HG03045 (cell line): Measurements from ENCODE around the gene TRIM33.
"Not testable (repeated sequence)": the region's sequence is repeated elsewhere in the genome, so short reads cannot be mapped to it uniquely, and the experiment has no call there.

Experiments used
- ATAC-seq: cut with Tn5 transposase; IDR thresholded peaks from one replicate; pipeline ENCODE4 v1.9.1; 2021; ENCODE audit warnings: mild to moderate bottlenecking, moderate library complexity; ENCODE audit not compliant: unreplicated experiment

TRIM33 gene

DNA sequence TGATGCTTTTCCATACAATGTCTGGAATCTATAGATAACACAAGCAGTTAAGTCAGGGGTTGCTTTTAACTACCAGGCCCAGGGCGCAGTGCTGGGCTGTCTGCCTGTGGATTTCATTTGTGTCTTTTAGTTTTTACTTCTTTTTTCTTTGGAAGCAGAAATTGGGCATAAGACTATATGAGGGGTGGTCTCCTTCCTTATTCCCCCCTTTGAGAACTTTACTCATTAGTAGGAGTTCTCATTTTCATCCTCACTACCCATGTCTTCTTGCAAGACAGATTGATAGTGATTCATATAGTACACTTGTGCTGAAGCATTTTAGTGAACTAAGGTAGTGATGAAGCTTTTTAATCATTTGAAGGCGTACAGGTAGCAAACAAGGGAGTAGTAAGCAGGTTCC lies 147.8 kb downstream of the TRIM33 start:
- not testable (repeated sequence) for ATAC-seq

DNA sequence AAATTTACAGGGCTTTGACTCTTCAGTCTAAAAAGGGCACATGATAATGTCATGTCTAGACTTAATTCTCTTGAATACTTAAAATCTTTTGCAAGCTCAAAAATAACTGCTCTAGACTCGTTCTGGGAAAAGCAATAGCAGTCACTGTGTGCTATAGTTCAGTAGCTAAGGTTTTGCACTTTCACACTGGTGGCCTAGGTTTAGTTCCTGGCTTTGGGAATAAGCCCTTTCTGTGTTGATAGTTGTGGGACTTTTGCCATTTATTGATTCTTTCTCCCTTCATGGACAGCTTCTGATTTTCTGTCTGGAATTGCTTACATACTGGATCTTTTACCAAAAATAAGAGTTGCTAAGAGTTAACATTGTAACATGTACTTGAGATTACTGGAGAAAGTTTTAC lies 151.2 kb downstream of the TRIM33 start:
- no peak for ATAC-seq

DNA sequence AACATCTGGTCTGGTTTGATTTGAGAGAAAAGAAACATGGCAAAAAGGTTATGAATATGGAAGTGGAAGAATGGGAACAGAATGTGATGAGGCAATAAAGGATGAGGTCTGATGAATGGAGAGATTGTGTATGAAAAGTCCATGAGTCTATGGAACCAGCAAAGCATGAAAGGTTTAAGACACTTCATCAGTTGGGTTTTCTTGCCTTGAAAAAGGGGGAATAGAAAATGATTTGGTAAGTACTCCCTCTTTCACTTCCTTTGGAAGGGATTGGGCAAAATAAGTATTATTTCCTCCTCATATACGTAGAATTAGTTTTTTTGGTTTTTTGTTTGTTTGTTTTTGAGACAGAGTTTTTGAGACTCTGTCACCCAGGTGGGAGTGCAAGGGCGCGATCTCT lies 155.8 kb downstream of the TRIM33 start:
- no peak for ATAC-seq

DNA sequence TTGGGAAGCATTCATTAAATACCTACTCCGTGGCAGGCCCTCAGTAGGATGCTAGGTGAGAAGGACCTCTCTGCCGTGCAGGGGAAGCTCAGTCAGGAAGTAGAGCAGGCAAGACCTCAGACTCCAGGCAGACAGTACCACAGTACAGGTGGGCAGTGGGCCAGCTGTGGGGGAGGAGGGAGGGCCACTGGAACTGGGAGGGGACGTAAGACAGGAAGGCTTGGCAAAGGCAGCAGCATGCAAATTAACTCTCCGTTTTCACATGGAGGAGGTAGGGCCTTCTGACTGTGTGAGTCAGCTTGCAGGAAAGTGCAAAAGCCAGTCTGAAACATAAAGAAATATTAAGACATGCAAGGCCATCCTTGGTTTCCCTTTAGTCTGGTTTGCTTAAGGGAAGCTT lies 157.7 kb downstream of the TRIM33 start:
- ATAC-seq = no peak

DNA sequence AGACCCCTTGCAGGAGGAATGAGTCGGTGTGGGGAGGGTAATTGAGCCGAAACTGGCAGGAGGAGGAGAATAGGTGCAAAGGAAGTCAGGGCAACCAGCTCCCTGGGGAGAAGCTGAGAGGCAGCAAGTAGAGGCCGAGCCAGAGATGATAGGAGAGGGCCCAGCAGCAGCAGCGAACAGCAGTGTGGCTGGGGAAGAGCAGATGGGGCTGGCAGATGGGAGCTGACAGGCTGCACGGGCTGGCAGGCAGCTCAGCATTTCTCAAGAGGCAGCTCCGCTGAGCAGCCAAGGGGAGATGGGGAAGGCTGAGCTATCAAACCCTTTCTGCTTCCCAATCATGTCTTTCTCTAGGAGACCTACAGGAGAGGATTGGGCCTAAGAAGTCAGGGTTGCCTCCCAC lies 158.2 kb downstream of the TRIM33 start:
- ATAC-seq = no peak

DNA sequence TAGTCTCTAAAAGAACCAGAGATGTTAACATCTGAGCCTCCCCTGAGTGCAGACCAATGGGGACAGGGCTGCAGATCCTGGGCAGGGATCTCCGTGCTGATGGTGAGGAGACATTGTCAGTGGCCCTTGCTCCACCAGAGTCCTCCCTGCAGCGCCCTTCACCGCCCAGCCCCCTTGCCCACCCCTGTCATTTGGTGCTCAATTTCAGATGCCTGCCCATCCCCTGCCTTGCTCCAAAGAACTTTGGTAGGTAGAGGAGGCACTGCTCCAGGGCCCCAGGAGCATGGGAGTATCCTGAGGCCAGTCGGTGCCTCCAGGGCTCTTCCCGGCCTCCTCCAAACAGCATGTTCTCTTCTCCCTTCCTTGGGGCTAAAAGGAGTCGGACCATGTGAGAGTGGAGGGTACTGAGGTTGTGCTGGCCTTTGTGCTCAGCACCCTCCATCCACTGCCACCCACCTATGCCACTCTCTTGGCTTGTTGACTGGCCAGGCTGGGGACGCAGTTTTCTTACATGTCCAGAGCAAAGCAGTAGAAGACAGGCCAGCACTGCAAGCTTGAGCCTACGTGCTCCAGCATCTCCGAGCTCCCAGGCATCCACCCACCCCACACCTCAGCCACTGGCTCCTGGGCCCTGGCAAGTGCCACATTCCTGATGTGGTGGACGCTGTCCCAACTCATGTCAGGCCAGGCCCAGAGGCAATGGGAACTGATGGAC lies 160.1 kb downstream of the TRIM33 start:
- no peak for ATAC-seq

DNA sequence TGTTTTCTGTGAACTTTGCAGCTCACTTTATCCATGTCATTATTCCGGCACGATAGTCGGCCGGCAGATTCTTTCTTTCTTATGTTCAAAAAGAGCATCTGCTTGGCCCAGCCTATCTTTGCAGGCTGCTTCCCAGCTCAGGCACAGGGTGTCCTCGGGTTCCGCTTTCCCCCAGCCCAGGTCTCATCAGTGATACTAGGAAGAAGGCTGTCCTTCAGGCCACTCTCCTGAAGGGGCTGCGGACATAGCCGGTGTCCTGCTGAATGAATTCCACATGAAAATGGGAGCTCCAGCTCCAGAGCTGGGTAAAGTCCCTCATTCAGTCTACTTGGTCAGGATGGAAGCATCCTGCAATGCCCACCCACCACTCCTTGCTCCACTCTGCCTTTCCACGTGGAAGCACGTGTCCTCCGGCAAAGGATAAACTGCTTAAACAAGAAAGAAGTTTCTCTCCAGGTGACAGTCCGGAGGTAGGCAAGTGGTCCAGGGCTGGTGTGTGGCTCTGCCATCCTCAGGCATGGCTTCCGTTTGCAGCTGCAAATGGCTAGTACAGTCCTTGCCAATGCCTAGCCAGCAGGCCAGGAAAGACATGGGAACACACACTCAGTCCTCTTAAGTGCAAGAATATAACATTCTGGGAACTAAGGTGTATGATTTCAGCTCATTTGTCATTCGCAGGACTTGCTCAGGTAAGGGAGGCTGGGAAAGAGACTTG lies 161.0 kb downstream of the TRIM33 start:
- ATAC-seq = no peak

DNA sequence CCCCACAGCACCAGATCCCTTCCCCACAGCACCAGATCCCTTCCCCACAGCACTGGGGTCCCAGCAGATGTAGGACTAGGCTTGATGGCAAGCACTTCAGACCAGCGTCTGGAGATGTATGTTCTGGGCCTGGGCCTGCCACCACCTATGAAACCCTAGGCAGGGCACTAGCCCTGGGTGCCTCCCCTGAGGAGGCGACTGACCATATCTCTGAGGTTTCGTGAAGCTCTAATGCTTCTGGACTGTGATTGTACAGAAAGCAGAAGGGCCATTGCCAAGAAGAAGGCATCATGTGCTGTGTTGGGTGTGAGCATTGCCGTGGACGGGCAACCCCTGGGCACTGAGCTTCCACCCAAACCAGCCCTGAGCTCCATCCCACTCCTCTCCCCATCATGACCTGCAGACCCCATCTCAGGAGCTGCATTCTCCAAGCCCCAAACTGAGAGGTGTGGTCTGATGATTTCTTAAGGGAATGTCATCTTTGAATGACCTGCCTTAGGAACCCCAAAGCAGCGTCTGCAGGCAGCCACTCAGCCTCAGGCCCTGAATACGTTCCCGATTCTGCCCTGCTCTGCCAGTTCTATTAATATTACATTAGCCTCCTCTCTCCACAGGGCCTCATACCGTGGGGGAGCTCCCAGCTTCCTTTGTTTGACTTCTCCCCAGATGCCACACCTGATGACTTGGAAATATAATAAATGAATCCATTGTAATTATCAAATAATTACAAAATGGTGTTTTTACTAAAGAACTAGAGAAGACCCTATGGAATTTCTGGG lies 163.4 kb downstream of the TRIM33 start:
- no peak for ATAC-seq

DNA sequence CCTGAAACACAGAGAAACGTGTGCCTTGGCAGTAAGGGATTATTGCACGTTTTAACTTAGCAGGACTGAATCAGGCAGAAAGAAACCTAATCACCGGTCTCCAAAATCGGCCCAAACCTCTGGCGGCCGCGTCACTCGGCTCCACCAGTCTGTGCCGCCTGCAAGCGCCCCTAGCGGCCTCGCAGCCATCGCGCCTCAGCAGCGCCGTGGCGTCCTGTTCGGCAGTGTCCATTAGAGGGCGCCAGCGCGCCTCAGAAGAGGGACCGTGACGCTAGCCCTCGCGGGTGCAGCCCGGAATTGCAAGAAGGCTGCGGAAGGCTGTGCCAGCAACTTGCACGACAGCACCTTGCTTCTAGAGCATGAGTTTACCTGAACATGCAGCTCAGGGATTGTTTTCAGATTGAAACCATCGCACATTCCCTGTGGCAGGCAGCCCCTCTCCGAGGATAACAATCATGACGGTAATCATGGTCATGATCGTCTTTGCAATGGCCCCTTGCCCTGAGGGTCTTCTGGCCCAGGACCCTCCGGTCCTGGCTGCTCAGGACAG lies 164.4 kb downstream of the TRIM33 start:
- peak; percentile 99 for ATAC-seq

DNA sequence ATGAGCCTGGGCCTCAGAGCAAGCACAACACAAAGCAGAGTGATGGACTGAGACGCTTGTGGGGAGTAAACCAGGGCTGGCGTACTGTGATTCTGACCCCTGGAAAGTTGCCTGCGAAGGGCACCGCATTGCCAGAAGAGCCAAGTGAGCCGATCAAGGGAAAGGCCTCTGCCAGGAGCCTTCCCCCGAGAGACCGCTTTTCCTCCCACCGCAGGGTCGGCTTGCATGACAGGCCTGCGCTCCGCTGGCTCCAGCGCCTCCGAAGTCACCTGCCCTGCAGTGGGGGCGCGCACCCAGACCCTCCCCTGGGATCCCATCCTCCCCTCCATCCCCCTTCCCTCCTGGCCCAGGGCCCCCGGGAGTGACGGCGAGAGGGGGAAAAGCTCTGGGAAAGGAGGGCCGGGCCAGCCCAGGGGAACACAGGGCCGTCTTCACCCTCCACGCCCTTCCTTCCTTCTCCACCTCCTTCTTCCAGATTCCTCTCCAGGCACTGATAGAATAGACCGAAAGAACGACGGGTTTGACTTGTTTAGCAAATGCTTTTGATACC lies 165.0 kb downstream of the TRIM33 start:
- ATAC-seq = peak; percentile 29

DNA sequence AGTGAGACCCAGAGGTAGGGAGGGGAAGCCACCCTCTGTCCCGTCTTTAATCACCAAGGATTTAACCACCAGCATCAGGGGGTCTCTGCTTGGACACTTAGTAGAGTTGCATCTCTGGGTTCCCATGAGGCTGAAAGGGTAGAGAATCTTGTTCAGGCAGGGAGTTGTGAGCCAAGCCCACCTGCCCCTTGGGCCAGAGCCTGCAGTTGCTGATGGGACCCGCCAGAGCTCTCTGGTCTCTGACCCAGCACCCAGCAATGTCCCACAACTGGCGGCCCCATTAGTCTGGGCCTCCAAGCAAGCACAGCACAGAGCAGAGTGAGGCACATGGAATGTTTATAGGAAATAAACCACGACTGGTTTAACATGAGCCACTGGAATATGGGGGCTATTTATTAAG lies 166.3 kb downstream of the TRIM33 start:
- ATAC-seq = no peak
